Stimulated activated CD4-positive, alpha-beta T cell treated with anti-CD3 and anti-CD28 coated beads, Interleukin-15, amount 100 ng/mL, for 24 hours (primary cell): ENCODE measurements around the gene GRK5.

Source experiments
- DNase-seq: peaks from one replicate; pipeline ENCODE4 v3.0.0-alpha.2; 2020

Gene GRK5

GRCh38 chr10:119409906-119410305 is 202.5 kb downstream of the GRK5 start:
- no peak for DNase-seq

GRCh38 chr10:119410361-119411116 is 203.2 kb downstream of the GRK5 start:
- no peak for DNase-seq

- DNase-seq: no peak
These were observed 205.1 kb downstream of the GRK5 start for GRCh38 chr10:119412244-119413092.

- DNase-seq: no peak
These were observed 205.7 kb downstream of the GRK5 start for GRCh38 chr10:119413093-119413453.

- DNase-seq: no peak
These were observed 206.2 kb downstream of the GRK5 start for GRCh38 chr10:119413471-119414080.

- no peak for DNase-seq
These were observed 206.8 kb downstream of the GRK5 start for GRCh38 chr10:119414081-119414611.

GRCh38 chr10:119415121-119415520 is 207.8 kb downstream of the GRK5 start:
- DNase-seq: no peak

GRCh38 chr10:119415536-119416503 is 208.4 kb downstream of the GRK5 start:
- DNase-seq: no peak

- peak; percentile 82 for DNase-seq
These were observed 209.5 kb downstream of the GRK5 start for GRCh38 chr10:119416855-119417254.

- DNase-seq: no peak
These were observed 210.5 kb downstream of the GRK5 start for GRCh38 chr10:119417852-119418251.

GRCh38 chr10:119418362-119418761 is 211.0 kb downstream of the GRK5 start:
- no peak for DNase-seq

- DNase-seq: no peak
These were observed 212.6 kb downstream of the GRK5 start for GRCh38 chr10:119419931-119420330.

- DNase-seq: no peak
These were observed 213.8 kb downstream of the GRK5 start for GRCh38 chr10:119420950-119421875.

- DNase-seq: no peak
These were observed 214.7 kb downstream of the GRK5 start for GRCh38 chr10:119421891-119422681.

- no peak for DNase-seq
These were observed 215.5 kb downstream of the GRK5 start for GRCh38 chr10:119422682-119423509.

GRCh38 chr10:119423510-119424257 is 216.3 kb downstream of the GRK5 start:
- DNase-seq: no peak

GRCh38 chr10:119424258-119424975 is 217.0 kb downstream of the GRK5 start:
- DNase-seq: no peak
